Prostate gland (tissue), 2 donors: ENCODE data around the gene HTRA2.

Experiments
- POLR2AphosphoS5 ChIP-seq: sonication (generic); formaldehyde crosslinking; IDR thresholded peaks from one replicate; pipeline ENCODE4 v1.6.1; 2017; ENCODE audit warnings: antibody characterized with exemption
- TF ChIP-seq, protein P1 (sequence below), 4 experiments: fragments of 200-600 bp in 2 of 4; fragments of 450-650 bp in 2 of 4; sonication (generic) in 2 of 4; IDR thresholded peaks; 1 replicate in 3 of 4; 2 replicates in 1 of 4; pipeline ENCODE4 v1.5.1; 2016 to 2019; ENCODE audit warnings: antibody characterized with exemption in 4 of 4, mild to moderate bottlenecking in 2 of 4, moderate library complexity in 2 of 4

DNA sequence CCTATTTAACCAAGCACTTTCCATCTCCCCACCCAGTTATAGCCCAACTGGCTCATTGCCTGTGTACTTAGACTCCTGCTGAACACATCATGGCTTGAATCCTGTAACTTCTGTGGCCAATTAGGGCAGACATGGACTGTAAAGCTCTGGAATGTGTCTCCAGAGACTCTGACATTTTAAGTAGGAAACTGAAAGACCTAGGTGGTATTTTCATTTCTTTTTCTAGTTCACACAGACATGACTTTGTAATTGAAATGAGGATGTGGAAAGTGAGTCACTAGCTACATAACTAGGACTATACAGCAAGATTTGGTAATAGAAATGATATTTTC lies 37.0 kb downstream of the HTRA2 start:
- TF ChIP-seq, protein P1, sequence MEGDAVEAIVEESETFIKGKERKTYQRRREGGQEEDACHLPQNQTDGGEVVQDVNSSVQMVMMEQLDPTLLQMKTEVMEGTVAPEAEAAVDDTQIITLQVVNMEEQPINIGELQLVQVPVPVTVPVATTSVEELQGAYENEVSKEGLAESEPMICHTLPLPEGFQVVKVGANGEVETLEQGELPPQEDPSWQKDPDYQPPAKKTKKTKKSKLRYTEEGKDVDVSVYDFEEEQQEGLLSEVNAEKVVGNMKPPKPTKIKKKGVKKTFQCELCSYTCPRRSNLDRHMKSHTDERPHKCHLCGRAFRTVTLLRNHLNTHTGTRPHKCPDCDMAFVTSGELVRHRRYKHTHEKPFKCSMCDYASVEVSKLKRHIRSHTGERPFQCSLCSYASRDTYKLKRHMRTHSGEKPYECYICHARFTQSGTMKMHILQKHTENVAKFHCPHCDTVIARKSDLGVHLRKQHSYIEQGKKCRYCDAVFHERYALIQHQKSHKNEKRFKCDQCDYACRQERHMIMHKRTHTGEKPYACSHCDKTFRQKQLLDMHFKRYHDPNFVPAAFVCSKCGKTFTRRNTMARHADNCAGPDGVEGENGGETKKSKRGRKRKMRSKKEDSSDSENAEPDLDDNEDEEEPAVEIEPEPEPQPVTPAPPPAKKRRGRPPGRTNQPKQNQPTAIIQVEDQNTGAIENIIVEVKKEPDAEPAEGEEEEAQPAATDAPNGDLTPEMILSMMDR (IDR thresholded peaks at IDR 0.05): no peak
- no peak for TF ChIP-seq POLR2AphosphoS5
